PC-3 (cell line): Measurements from ENCODE around the gene RSU1. TPM values are rescaled to one million over a fixed set of nuclear protein-coding genes. Genes with fewer than 3 reads are reported as not detected.

ENCODE experiments used
- ATAC-seq: fragments of 200-7000 bp; cut with Tn5 transposase; 2 replicates; pipeline ENCODE4 v1.9.1; 2020; ENCODE audit warnings: mild to moderate bottlenecking, moderate library complexity
- BruUV-seq: library from RNA; stranded (reverse); fragments of 400-500 nt; replicated peaks from 2 replicates; lab custom pipeline; 2021; lab: Mats Ljungman, UMichigan
- CTCF ChIA-PET: fragments of 300-600 bp; sonication (Branson Sonifier 250); formaldehyde crosslinking; loops from one replicate; lab custom pipeline; 2022; ENCODE audit warnings: antibody characterized with exemption; lab: Charles Lee
- POLR2A ChIA-PET: fragments of 300-600 bp; sonication (Branson Sonifier 250); formaldehyde crosslinking; loops from one replicate; lab custom pipeline; 2022; ENCODE audit warnings: antibody characterized with exemption; ENCODE audit not compliant: unreplicated experiment; lab: Charles Lee
- DNase-seq: peaks from one replicate; pipeline ENCODE4 v3.0.0-alpha.2; 2015
- H2AFZ ChIP-seq: fragments of 300-600 bp; sonication (generic); 2 replicates; pipeline ENCODE4 v1.6.0; 2016; ENCODE audit warnings: antibody characterized with exemption, low read length
- H3F3A ChIP-seq: fragments of 300-600 bp; sonication (generic); one replicate; pipeline ENCODE4 v1.6.0; 2017; ENCODE audit warnings: antibody characterized with exemption, low read length, control low read depth, mild to moderate bottlenecking; ENCODE audit not compliant: unreplicated experiment
- H3K27ac ChIP-seq: fragments of 300-600 bp; sonication (generic); 2 replicates; pipeline ENCODE4 v1.5.1; 2016; ENCODE audit warnings: mild to moderate bottlenecking, low read length
- H3K27me3 ChIP-seq: fragments of 300-600 bp; sonication (generic); 2 replicates; pipeline ENCODE4 v1.6.1; 2016; ENCODE audit warnings: low read length, mixed read lengths
- H3K36me3 ChIP-seq: fragments of 300-600 bp; sonication (generic); 2 replicates; pipeline ENCODE4 v1.6.1; 2016; ENCODE audit warnings: low read depth, mixed run types, low read length, mixed read lengths
- H3K4me1 ChIP-seq: fragments of 300-600 bp; sonication (generic); 2 replicates; pipeline ENCODE4 v1.5.1; 2016; ENCODE audit warnings: low read length; ENCODE audit not compliant: insufficient read depth
- H3K4me2 ChIP-seq: fragments of 300-600 bp; sonication (generic); 2 replicates; pipeline ENCODE4 v1.6.0; 2016; ENCODE audit warnings: low read length
- H3K4me3 ChIP-seq: fragments of 300-600 bp; sonication (generic); 2 replicates; pipeline ENCODE4 v1.5.1; 2016; ENCODE audit warnings: mild to moderate bottlenecking, low read length, mixed read lengths
- H3K79me2 ChIP-seq: fragments of 300-600 bp; sonication (generic); 2 replicates; pipeline ENCODE4 v1.6.1; 2017; ENCODE audit warnings: low read length, mixed read lengths
- H3K9ac ChIP-seq: fragments of 300-600 bp; sonication (generic); 2 replicates; pipeline ENCODE4 v1.6.0; 2016; ENCODE audit warnings: mild to moderate bottlenecking, low read length
- H3K9me2 ChIP-seq: fragments of 300-600 bp; sonication (generic); replicated peaks from 2 replicates; pipeline ENCODE4 v1.6.1; 2016; ENCODE audit warnings: mixed run types, low read length, mixed read lengths
- H3K9me3 ChIP-seq: fragments of 300-600 bp; sonication (generic); 2 replicates; pipeline ENCODE4 v1.6.1; 2016; ENCODE audit warnings: low read length, mixed read lengths
- H4K20me1 ChIP-seq: fragments of 300-600 bp; sonication (generic); 2 replicates; pipeline ENCODE4 v1.6.1; 2016; ENCODE audit warnings: low read length, mixed read lengths
- EZH2 ChIP-seq: fragments of 300-600 bp; sonication (generic); IDR thresholded peaks from one replicate; pipeline ENCODE4 v1.6.1; 2017; ENCODE audit warnings: antibody characterized with exemption, mild to moderate bottlenecking, low read length; ENCODE audit not compliant: unreplicated experiment
- EZH2phosphoT487 ChIP-seq: fragments of 300-600 bp; sonication (generic); IDR thresholded peaks from 2 replicates; pipeline ENCODE4 v1.6.1; 2018; ENCODE audit warnings: mild to moderate bottlenecking, antibody characterized with exemption, low read length, borderline replicate concordance
- intact Hi-C: fragments of 100-400 bp; cut with micrococcal nuclease; formaldehyde crosslinking; loops from 2 replicates; pipeline ENCODE4 v1.9.0; 2023
- total RNA-seq: library from RNA; depleted of rRNA; stranded (reverse); fragments of >200 nt; gene quantifications from 2 replicates; pipeline ENCODE4 v1.2.3, GENCODE V29; 2014
- TF ChIP-seq, protein P1 (sequence below): fragments of 300-600 bp; sonication (generic); conservative IDR thresholded peaks from 2 replicates; pipeline ENCODE4 v1.5.1; 2017; ENCODE audit warnings: antibody characterized with exemption, low read depth, mild to moderate bottlenecking, low read length

Gene RSU1
- total RNA-seq, 1 experiment from 2014 or later = 21.2 TPM

- BruUV-seq = no TSS peak
- DNase-seq = peak; percentile 83
- H3K4me2 ChIP-seq = no peak overlapping the region
- no peaks in the 10 kb centered on the region for H3K27me3 ChIP-seq
- no peak overlapping the region for H3K27ac ChIP-seq
- no peaks in the 10 kb centered on the region for H3K9me3 ChIP-seq
- POLR2A ChIA-PET = no interaction called here
- TF ChIP-seq EZH2phosphoT487 = no peak
- TF ChIP-seq EZH2 = no peak
- TF ChIP-seq, protein P1, sequence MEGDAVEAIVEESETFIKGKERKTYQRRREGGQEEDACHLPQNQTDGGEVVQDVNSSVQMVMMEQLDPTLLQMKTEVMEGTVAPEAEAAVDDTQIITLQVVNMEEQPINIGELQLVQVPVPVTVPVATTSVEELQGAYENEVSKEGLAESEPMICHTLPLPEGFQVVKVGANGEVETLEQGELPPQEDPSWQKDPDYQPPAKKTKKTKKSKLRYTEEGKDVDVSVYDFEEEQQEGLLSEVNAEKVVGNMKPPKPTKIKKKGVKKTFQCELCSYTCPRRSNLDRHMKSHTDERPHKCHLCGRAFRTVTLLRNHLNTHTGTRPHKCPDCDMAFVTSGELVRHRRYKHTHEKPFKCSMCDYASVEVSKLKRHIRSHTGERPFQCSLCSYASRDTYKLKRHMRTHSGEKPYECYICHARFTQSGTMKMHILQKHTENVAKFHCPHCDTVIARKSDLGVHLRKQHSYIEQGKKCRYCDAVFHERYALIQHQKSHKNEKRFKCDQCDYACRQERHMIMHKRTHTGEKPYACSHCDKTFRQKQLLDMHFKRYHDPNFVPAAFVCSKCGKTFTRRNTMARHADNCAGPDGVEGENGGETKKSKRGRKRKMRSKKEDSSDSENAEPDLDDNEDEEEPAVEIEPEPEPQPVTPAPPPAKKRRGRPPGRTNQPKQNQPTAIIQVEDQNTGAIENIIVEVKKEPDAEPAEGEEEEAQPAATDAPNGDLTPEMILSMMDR = peak; percentile 58
- peak; percentile 64 for ATAC-seq
- H4K20me1 ChIP-seq = no peaks in the 10 kb centered on the region
- intact Hi-C loops = loop anchor here (1.0 to 10.0 kb wide), 6 partner anchors 15 to 413 kb away; no protein-coding TSS in a partner anchor
- H3K9me2 ChIP-seq = no peaks in the 10 kb centered on the region
- no peaks in the 10 kb centered on the region for H3F3A ChIP-seq
- CTCF ChIA-PET = no interaction called here
- H3K4me1 ChIP-seq = no peaks in the 10 kb centered on the region; the same call in 1 of the 2 replicates
- H3K79me2 ChIP-seq = no peaks in the 10 kb centered on the region
- no peak overlapping the region for H3K9ac ChIP-seq
- H2AFZ ChIP-seq = no peak overlapping the region
- no peak overlapping the region for H3K4me3 ChIP-seq
- no peaks in the 10 kb centered on the region for H3K36me3 ChIP-seq
These were observed 26.1 kb upstream of the RSU1 start for GRCh38 chr10:16843252-16843870.

DNA sequence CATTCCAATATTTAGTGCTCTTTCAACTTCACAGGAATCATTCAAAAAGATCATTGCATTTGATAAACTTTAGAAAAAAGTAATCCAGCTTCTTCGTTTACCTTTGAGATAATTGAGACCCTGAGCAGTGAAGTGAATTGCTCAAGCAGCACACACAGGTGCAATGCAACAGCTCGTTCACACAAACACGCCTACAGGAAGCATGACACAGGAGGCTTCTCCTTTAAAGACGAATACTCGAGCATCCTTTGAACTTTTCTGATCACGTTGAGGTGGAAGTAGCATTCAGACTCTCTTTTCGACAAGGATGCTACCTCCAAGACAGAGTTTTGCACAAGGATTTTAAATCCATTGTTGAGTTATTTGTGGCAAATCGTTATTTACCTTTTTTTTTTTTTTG lies 18.0 kb upstream of the RSU1 start:
- Histone ChIP-seq H3K79me2 (no peaks in the 10 kb centered on the region), H3K27ac (no peak overlapping the region), H3K9me2 (no peaks in the 10 kb centered on the region), H3F3A (no peaks in the 10 kb centered on the region), H3K27me3 (no peaks in the 10 kb centered on the region), H3K9ac (no peak overlapping the region), H3K9me3 (no peaks in the 10 kb centered on the region), H3K4me1 (peaks cover 7% of the 10 kb centered on the region; the same call in 1 of the 2 replicates), H3K4me2 (no peak overlapping the region), H2AFZ (no peak overlapping the region), H4K20me1 (no peaks in the 10 kb centered on the region), H3K4me3 (no peak overlapping the region), H3K36me3 (no peaks in the 10 kb centered on the region)
- POLR2A ChIA-PET = no interaction called here
- CTCF ChIA-PET = no interaction called here
- no peak for DNase-seq
- intact Hi-C loops = no loop called here
- BruUV-seq = no TSS peak
- no peak for ATAC-seq
- TF ChIP-seq EZH2 (no peak), EZH2phosphoT487 (no peak)
- TF ChIP-seq, protein P1 = no peak
